Islet of Langerhans (tissue), 1 donor: ENCODE data around the gene MRPL18.

Experiments used
- FAIRE-seq: peaks from one replicate; lab custom pipeline; 2011; peaks lifted over from hg19 to GRCh38; lab: Jason Lieb, UNC

Gene MRPL18

DNA sequence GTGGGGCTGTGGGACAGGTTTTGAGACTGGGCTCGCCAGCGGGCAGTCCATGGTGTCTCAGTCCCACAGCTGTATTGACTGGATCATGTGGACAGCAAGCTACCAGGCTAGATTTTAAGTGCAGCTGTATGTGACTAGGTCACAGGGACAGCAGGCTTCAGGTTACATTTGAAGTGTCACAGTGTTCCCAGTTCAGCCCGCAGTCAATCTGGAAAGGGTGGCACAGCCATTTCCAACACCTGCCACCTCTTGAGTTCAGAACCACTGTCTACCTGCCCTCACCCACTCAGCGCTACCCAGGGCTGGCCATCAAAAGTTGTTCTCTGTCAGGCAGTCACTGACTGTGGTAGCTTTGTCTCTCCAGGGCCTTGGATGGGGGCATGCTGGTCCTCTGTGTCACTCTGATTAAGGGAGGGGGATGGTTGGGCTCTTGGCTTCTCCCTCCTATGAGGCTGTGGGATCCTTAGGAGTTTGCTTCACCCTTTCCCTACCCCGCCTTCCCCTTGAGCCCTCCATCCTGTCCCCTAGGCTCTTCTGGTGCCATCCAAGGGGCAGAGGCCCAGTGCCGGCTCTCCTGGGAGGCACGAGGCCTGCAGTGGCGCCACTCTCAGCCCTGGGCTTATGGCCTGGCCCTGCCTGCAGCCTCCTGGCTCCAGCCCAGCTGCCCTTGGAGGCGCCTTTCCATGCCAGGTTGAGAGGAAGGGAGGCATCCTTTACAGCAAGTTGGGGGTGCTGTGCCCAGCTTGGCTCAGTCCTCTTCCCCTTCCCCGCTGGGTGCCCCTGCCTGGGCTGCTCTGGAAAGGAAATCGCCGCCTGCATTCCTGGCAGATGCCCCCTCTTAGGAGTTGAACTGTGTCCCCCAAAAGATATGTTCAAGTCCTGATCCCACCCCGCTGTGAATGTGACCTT is 54.7 kb downstream of the MRPL18 start:
- no peak for FAIRE-seq
